AG04450 (cell line): ENCODE data around the gene TUBB4A. TPM values are rescaled to one million over a fixed set of nuclear protein-coding genes. Genes with fewer than 3 reads are reported as not detected.

Experiments used
- CTCF ChIA-PET: fragments of 300-600, 350-600 bp; formaldehyde crosslinking; extraction: SDS; loops from one replicate; lab custom pipeline; 2022; ENCODE audit warnings: antibody characterized with exemption, inconsistent platforms; lab: Charles Lee
- POLR2A ChIA-PET: fragments of 350-600 bp; formaldehyde crosslinking; extraction: SDS; loops from one replicate; lab custom pipeline; 2021; ENCODE audit warnings: antibody characterized with exemption, inconsistent platforms; lab: Yijun Ruan, JAX
- DNase-seq: peaks from one replicate; pipeline ENCODE4 v3.0.0-alpha.2; 2011; ENCODE audit warnings: low read depth, low spot score
- H3K27ac ChIP-seq: one replicate; pipeline ENCODE4 v1.5.1; 2012; ENCODE audit warnings: low read depth, low read length, control low read depth
- H3K27me3 ChIP-seq: one replicate; pipeline ENCODE4 v1.6.0; 2012; ENCODE audit warnings: low read length; ENCODE audit not compliant: control insufficient read depth, insufficient read depth
- H3K4me3 ChIP-seq: 2 replicates; pipeline ENCODE4 v1.5.1; 2011; ENCODE audit warnings: mild to moderate bottlenecking, low read depth, low read length, control low read depth
- H3K9me3 ChIP-seq: 2 replicates; pipeline ENCODE4 v1.5.1; 2012; ENCODE audit warnings: low read length; ENCODE audit not compliant: control insufficient read depth, insufficient read depth
- CTCF ChIP-seq: IDR thresholded peaks from 2 replicates; pipeline ENCODE4 v1.5.1; 2011; ENCODE audit warnings: low read depth, low read length, control low read depth, inconsistent platforms
- polyA plus RNA-seq: library from polyadenylated mRNA; depleted of rRNA; stranded (reverse); fragments of >200 nt; gene quantifications from 2 replicates; pipeline ENCODE4 v1.2.3, GENCODE V29; 2011

Gene TUBB4A
- polyA plus RNA-seq, 1 experiment: not detected

GRCh38 chr19:6465006-6465405, 37.1 kb downstream of the TUBB4A start:
- Histone ChIP-seq H3K9me3 (no peaks in the 10 kb centered on the region), H3K27me3 (peaks cover 19% of the 10 kb centered on the region), H3K4me3 (no peak overlapping the region), H3K27ac (no peak overlapping the region)
- ChIA-PET POLR2A (no interaction called here), CTCF (no interaction called here)
- no peak for TF ChIP-seq CTCF
- DNase-seq: no peak

- DNase-seq: no peak
- ChIA-PET POLR2A (no interaction called here), CTCF (no interaction called here)
- H3K4me3 ChIP-seq: no peak within 1 kb of the TSS
- no peak for TF ChIP-seq CTCF
- no peak within 1 kb of the TSS for H3K27ac ChIP-seq
- H3K9me3 ChIP-seq: no peaks in the 10 kb centered on the region; the same call in 1 of the 2 replicates
- H3K27me3 ChIP-seq: peaks cover 19% of the 10 kb centered on the region
These were observed 37.8 kb downstream of the TUBB4A start, which contains the start of gene CRB3 for GRCh38 chr19:6464070-6464873. Gene CRB3, plus strand, starts transcription at chr19:6464271. Its CDS starts 431 bp downstream, at chr19:6464702.

GRCh38 chr19:6460099-6460884, 41.8 kb downstream of the TUBB4A start:
- ChIA-PET CTCF (interaction anchor here (0.7 kb wide), 1 partner anchor 290 kb away, joined by 5 read pairs; no protein-coding TSS in a partner anchor), POLR2A (interaction anchor here (0.5 kb wide), 1 partner anchor 318 kb away, joined by 6 read pairs; no protein-coding TSS in a partner anchor)
- H3K27me3 ChIP-seq: peaks cover 16% of the 10 kb centered on the region
- peaks cover 10% of the 10 kb centered on the region for H3K9me3 ChIP-seq
- H3K27ac ChIP-seq: peak overlapping the region; percentile 21
- peak; percentile 62 for TF ChIP-seq CTCF
- DNase-seq: peak; percentile 93
- peak overlapping the region; percentile 82 for H3K4me3 ChIP-seq

- H3K4me3 ChIP-seq: peak within 1 kb of the TSS; percentile 82
- DNase-seq: peak; percentile 36
- no peak for TF ChIP-seq CTCF
- ChIA-PET CTCF (no interaction called here), POLR2A (interaction anchor here (0.5 kb wide), 1 partner anchor 317 kb away, joined by 6 read pairs; no protein-coding TSS in a partner anchor)
- H3K27ac ChIP-seq: peak within 1 kb of the TSS; percentile 21
- H3K9me3 ChIP-seq: peaks cover 15% of the 10 kb centered on the region
- H3K27me3 ChIP-seq: peaks cover 10% of the 10 kb centered on the region
These were observed 42.6 kb downstream of the TUBB4A start, which contains the start of gene SLC25A23 for GRCh38 chr19:6459262-6460098. Gene SLC25A23, minus strand, starts transcription at chr19:6459792. Its CDS starts 164 bp downstream, at chr19:6459628.
